IPS DF 4.7 (cell line): ENCODE results near the gene IGFLR1.

Experiments
- DNase-seq: peaks from one replicate; pipeline ENCODE4 v3.0.0-alpha.2; 2013; ENCODE audit warnings: low spot score; ENCODE audit errors: extremely low read depth

The IGFLR1 gene

DNA sequence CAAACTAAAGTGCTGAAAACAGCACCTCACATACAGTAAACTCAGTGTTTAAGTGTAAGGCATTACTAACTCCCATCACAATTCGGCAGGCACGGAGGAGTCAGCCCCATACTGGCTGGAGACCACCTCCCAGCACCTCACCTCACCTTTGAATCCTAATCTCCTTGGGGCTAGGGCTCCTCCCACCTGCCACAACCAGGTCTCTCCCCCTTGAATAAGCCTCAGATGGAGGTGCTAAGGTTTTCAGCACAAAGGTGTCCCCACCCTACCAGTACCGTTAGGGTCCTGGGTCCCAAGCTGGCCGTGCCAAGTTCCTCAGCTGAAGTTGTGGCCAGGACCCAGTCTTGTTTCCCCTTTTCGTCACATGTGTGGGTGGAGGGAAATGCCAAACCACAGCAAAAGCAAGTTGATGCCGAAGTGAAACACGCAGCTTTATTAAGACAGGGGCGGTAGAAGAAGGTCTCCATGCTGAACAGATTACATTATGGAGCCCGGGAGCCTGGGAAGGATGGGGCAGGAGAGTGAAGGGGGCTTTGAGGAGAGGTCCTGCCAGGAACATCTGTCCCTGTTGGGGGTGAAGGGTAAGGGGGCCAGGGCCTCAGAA, at the start of gene IGFLR1:
Gene IGFLR1, minus strand, starts transcription at position 332 of the 604 bp plus-strand sequence. CDS start 1,272 bp downstream, outside the sequence.
- no peak for DNase-seq

- DNase-seq: no peak
Observed at GRCh38 chr19:35791814-35792279, 49.6 kb upstream of the IGFLR1 start.

GRCh38 chr19:35790981-35791813, 48.9 kb upstream of the IGFLR1 start:
- no peak for DNase-seq

DNA sequence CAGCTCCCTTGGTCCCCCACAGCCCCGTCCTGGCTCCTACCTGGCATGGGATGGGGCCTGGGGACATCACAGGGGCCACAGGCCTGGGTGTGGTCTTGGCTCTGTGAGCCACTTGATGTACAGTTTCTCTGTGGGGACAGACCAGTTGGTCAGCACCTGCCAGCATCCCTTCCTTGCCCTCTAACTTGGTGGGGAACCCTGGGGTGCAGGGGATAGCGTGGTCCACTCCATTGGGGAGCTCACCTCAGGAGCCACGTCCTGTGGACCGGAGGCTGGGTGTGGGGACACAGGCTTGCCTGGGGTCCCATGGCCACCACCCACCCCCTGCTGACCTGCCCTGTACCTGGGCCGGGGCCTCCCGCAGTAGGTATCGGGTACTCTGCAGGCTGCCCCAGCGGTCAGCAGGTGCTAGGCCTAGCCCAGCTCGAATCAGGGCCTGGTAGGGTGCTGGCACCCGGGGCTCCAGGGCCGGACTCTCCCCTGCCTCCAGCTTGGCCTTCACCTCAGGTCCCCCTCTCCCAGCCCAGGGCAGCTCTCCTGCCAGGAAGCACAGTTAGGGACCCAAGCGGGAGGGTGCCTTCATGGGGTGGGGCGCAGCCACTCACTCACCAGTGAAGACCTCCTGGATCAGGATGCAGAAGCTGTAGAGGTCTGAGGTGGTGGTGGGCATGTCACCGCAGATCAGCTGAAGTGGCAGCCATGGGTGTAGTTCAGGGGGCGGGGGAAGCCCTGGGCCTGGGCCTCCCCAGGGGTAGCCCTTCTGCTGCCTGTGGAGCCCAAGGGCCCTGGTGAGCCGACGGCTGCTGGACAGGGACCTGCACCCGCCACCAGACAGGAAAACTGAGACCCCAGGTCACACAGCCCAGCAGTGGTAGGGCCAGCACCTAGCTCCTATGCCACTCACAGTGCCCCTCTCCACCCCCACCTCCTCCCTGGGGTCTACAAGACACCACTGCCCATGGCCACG, 48.0 kb upstream of the IGFLR1 start:
- no peak for DNase-seq

DNA sequence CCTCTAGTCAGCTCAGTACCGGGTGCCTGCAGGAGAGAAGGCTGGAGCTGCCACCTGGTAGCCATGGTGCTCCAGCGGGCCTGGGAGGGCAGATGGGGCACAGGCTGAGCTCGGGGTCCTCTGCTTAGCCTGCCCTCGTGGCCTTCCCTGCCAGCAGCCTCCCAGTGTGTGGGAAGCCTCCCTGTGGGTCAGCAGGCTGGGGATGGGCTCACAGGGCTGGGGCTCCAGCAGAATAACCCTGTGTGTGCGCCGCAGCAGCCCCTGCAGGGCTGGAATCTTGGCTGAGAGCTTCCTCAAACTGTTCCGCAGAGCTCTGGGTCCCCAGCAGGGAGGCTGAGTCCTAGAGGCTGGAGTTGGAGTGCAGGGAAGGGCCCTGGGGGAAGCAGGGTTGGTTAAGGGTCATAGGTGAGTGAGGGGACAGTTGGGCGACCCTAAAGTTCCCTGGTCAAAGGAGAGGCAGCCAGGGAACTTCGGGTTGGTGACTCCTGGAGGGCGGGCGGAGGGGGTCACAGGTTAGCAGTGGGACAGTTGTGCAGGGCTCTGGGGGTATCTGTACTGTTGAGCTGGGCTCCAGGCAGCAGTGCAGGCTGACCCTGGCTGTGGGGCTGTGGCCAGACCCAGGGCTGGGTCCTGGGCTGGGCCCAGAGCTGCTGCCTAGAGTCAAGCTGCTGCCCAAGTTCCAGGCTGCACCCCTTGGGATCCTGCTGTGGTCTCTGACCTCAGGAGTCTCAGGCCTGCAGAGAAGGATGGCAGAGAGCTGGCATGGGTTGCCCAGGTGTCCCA, 47.1 kb upstream of the IGFLR1 start:
- no peak for DNase-seq

DNA sequence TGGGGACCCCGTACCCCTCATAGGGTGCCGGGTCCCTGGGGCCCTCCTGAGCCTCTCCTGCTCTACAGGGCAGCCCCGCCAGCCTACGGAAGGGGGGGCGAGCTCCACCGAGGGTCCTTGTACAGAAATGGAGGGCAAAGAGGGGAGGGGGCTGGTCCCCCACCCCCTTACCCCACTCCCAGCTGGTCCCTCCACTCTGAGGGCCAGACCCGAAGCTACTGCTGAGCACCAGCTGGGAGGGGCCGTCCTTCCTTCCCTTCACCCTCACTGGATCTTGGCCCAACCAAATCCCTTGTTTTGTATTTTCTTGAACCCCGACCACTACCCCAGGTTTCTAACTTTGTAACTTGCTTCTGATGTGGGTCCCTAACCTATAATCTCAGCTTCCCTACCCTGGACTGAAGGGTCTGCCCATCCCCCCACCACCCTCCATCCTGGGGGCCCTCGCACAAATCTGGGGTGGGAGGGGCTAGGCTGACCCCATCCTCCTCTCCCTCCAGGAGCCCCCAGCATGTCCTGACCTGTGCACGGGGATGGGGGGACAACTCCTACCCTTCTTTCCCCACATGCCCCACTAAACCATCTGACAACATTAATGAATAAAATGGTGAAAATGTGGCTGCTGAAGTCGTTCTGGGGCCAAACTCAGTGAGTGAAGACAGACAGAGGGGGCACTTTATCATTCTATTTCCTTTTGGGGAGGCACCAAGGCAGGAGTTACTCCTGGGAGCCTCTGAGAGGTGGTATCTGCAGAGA, 46.1 kb upstream of the IGFLR1 start:
- no peak for DNase-seq

DNA sequence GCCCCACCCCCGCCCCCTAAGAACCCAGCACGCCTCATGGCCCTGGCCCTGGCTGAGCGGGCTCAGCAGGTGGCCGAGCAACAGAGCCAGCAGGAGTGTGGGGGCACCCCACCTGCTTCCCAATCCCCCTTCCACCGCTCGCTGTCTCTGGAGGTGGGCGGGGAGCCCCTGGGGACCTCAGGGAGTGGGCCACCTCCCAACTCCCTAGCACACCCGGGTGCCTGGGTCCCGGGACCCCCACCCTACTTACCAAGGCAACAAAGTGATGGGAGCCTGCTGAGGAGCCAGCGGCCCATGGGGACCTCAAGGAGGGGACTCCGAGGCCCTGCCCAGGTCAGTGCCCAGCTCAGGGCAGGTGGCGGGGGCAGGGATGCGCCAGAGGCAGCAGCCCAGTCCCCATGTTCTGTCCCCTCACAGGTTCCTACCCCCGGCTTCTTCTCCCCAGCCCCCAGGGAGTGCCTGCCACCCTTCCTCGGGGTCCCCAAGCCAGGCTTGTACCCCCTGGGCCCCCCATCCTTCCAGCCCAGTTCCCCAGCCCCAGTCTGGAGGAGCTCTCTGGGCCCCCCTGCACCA, 45.1 kb upstream of the IGFLR1 start:
- DNase-seq: no peak

- DNase-seq: no peak
Observed at GRCh38 chr19:35786299-35787160, 44.3 kb upstream of the IGFLR1 start.

GRCh38 chr19:35785339-35785627, 43.0 kb upstream of the IGFLR1 start:
- DNase-seq: no peak

- no peak for DNase-seq
Observed at GRCh38 chr19:35784503-35785338, 42.5 kb upstream of the IGFLR1 start.

DNA sequence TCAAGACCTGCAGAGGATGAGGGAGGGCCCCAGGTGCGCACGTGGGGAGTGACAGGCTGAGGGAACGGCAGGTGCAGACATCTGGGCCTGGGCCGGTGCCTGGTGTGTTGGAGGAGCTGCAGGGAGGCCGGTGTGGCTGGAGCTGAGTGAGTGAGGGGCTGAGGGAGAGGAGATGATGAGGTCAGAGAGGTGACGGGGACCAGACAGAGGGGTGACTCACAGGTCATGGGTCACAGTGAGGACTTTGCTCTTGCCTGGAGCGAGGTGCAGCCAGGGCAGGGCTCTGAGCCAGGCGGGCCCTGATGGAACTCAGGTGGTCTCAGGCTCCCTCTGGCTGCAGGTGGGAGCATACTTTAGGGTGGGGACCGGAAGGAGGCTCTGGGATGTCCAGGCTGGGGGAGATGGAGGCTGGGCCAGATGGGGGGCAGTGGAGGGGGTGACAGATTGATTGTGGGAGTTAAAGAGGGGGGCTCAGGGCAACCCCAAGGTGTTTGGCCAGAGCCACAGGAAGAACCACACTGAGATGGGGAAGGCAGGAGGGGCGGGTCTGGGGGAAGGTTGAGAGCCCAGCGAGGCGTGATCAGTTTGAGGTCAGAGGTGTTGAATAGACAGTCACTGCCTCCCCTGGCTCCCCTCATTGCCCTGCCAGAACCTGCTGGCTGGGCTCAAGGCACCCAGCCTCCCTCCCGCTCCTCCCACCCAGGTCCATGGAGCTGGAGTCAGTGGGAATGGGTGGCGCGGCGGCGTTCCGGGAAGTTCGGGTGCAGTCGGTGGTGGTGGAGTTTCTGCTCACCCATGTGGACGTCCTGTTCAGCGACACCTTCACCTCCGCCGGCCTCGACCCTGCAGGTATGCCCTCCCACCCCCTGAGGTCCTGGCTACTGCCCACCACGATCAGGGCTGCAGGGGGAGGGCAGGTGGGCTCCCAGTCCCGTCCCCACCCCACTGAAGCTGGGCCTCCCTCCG, 41.5 kb upstream of the IGFLR1 start:
- no peak for DNase-seq

GRCh38 chr19:35782589-35782988, 40.3 kb upstream of the IGFLR1 start:
- no peak for DNase-seq

- no peak for DNase-seq
Observed at GRCh38 chr19:35781650-35782049, 39.4 kb upstream of the IGFLR1 start.

- DNase-seq: no peak
Observed at GRCh38 chr19:35780717-35781116, 38.5 kb upstream of the IGFLR1 start.

DNA sequence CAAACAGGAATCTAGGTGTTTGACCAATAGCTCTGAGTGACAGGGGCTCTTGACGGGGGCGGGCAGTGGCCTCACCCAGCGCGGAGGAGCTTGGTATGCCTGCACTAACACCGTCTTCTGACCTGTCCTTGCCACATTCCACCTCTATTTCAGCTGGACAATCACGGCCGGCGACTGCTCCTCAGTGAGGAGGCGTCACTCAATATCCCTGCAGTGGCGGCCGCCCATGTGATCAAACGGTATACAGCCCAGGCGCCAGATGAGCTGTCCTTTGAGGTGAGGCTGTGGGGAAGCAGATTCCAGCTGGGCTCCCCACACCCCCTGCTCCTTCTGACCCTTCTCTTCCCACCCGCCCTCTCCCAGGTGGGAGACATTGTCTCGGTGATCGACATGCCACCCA, 37.8 kb upstream of the IGFLR1 start:
- DNase-seq: no peak

GRCh38 chr19:35779033-35779432, 36.8 kb upstream of the IGFLR1 start:
- DNase-seq: no peak

DNA sequence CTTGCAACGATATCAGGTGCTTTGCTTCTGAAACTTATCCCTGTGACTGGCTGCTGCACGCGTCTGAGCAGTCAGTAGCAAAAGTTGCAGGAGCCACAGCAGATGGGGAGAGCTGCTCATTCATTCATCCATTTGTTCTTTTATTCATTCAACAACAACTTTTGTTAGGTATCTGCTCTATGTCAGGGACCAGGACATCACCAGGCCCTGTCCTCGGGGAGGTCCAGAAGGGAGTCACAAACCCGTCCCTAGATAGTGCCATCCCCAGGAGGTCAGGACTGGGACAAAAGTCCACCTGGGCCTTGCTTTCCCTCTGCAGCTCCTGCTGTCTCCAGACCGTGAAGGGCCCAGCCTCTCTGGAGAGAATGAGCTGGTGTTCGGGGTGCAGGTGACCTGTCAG, 35.7 kb upstream of the IGFLR1 start:
- DNase-seq: no peak
